GM18873 (cell line): ENCODE measurements around the gene SEPTIN10.
"Not testable (repeated sequence)": the region's sequence is repeated elsewhere in the genome, so short reads cannot be mapped to it uniquely, and the experiment has no call there.

Experiments
- ATAC-seq: cut with Tn5 transposase; IDR thresholded peaks from one replicate; pipeline ENCODE4 v1.9.1; 2021; ENCODE audit warnings: mild to moderate bottlenecking, moderate library complexity, moderate number of reproducible peaks; ENCODE audit not compliant: unreplicated experiment, low FRiP score

Gene SEPTIN10

GRCh38 chr2:109554758-109555157 lies 59.0 kb downstream of the SEPTIN10 start:
- no peak for ATAC-seq

GRCh38 chr2:109549016-109549590 lies 64.7 kb downstream of the SEPTIN10 start:
- ATAC-seq = no peak

GRCh38 chr2:109547280-109547679 lies 66.5 kb downstream of the SEPTIN10 start:
- no peak for ATAC-seq

- no peak for ATAC-seq
These were observed 67.7 kb downstream of the SEPTIN10 start for GRCh38 chr2:109545828-109546713.

GRCh38 chr2:109542384-109542783 lies 71.4 kb downstream of the SEPTIN10 start:
- no peak for ATAC-seq

- no peak for ATAC-seq
These were observed 75.2 kb downstream of the SEPTIN10 start for GRCh38 chr2:109538546-109538945.

GRCh38 chr2:109537565-109538222 lies 76.1 kb downstream of the SEPTIN10 start:
- no peak for ATAC-seq

GRCh38 chr2:109536556-109536955 lies 77.2 kb downstream of the SEPTIN10 start:
- not testable (repeated sequence) for ATAC-seq

GRCh38 chr2:109535217-109535946 lies 78.4 kb downstream of the SEPTIN10 start:
- no peak for ATAC-seq

- no peak for ATAC-seq
These were observed 79.9 kb downstream of the SEPTIN10 start for GRCh38 chr2:109533823-109534222.

GRCh38 chr2:109532728-109533076 lies 81.1 kb downstream of the SEPTIN10 start:
- ATAC-seq = no peak

- ATAC-seq = no peak
These were observed 81.7 kb downstream of the SEPTIN10 start for GRCh38 chr2:109531896-109532727.

- no peak for ATAC-seq
These were observed 82.5 kb downstream of the SEPTIN10 start for GRCh38 chr2:109531221-109531620.

GRCh38 chr2:109530712-109531111 lies 83.1 kb downstream of the SEPTIN10 start:
- ATAC-seq = no peak

- no peak for ATAC-seq
These were observed 84.0 kb downstream of the SEPTIN10 start for GRCh38 chr2:109529532-109530449.

GRCh38 chr2:109528811-109529501 lies 84.8 kb downstream of the SEPTIN10 start:
- ATAC-seq = no peak

- ATAC-seq = no peak
These were observed 85.7 kb downstream of the SEPTIN10 start for GRCh38 chr2:109527846-109528705.
